ENCODE data around the gene SCUBE1.

The SCUBE1 gene

GRCh38 chr22:43233529-43233928 lies 109.6 kb downstream of the SCUBE1 start:
- DNase-seq: no peak

DNA sequence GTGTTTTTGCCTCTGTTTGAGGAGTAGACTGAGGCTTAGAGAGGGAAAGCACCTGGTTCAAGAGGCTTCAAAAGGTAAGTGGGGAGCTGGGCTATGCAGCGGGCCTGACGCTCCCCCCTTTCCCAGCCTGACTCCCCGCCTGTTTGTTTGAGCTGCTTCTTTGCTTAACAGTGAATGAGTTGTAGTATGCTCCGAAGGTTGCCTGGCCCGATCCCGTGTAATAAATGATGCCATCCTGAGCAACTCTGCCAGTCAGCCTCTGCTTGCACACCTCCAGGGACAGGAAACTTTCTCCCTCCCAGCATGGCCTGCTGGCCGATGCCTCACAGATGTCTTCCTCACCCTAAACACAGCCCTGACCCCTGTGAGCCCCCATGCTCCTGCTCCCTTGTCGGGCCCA lies 110.7 kb downstream of the SCUBE1 start:
- no peak for DNase-seq

DNA sequence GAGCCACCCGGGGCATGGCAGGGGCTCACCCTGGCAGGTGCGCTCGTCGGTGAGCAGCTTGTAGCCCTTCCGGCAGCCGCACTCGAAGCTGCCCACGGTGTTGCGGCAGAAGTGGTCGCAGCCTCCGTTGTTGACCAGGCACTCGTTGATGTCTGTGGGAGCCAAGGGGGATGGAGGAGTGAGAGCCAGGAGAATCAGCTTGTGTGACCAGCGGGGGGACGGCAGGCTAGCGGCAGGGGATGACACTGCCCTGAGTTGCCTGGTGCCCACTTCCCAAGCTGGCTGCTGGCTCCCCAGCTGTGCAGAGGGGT lies 111.5 kb downstream of the SCUBE1 start:
- DNase-seq: no peak

- DNase-seq: no peak
Observed at GRCh38 chr22:43230971-43231723, 112.0 kb downstream of the SCUBE1 start.

- DNase-seq: no peak
Observed at GRCh38 chr22:43230571-43230970, 112.6 kb downstream of the SCUBE1 start.

GRCh38 chr22:43228863-43229262 lies 114.3 kb downstream of the SCUBE1 start:
- DNase-seq: no peak

GRCh38 chr22:43228330-43228729 lies 114.8 kb downstream of the SCUBE1 start:
- no peak for DNase-seq

DNA sequence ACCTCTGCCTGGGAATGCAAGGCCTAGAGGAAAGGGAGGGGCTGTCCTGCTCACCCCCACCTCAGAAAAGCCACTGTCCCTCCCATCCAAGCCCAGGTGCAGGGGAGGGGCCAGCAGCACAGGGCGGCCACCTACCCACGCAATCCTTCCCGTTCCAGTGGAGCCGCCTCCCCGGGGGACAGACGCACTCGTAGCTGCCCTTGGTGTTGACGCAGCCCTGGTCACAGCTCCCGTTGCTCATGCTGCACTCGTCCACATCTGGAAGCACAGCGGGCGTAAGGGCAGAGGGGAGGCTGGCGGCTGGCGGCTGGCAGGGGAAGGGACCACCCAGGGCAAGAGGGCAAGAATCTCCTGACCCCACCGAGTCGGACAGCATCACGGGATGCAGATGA lies 115.9 kb downstream of the SCUBE1 start:
- no peak for DNase-seq

DNA sequence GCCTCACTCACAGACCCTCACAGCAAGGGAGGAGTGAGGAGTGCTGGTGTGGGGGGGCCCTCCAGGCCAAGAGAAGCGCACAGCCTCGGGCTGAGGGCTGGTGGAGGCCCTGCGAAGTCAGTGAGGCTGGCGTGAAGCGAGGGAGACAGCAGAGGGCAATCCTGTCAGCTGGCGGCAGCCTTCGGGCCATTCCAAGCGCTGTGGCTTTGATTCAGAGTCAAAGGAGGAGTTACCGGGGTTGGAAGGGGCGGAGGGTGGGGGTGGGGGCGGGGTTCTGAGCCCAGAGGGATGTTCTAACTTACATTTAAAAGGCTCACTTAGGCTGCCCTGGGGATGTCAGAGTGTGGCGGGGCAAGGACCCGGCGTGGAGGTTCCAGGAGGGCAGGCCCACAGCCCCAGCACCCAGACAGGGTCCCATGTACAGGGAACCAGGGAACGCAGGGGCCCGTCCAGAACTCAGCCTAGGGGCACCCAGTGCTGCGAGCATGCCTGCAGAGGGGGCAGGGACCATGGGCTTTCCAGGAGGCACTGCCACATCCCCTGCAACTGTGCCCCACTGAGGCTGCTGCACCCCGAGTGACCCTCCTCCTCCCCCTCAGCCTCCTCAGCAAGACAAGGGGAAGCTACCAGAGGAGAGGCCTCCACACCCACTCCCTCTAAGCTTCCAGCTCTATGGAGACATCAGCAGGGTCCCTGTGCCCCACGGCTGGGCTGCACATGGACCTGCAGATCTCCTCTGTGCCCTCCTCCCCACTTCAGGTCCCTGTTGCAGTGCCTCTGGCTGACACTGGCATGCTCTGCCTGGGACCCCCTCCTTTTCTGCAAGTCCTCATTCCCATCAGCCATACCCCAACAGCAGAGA lies 116.6 kb downstream of the SCUBE1 start:
- no peak for DNase-seq

- DNase-seq: no peak
Observed at GRCh38 chr22:43225609-43226008, 117.6 kb downstream of the SCUBE1 start.

- no peak for DNase-seq
Observed at GRCh38 chr22:43222987-43223386, 120.2 kb downstream of the SCUBE1 start.

DNA sequence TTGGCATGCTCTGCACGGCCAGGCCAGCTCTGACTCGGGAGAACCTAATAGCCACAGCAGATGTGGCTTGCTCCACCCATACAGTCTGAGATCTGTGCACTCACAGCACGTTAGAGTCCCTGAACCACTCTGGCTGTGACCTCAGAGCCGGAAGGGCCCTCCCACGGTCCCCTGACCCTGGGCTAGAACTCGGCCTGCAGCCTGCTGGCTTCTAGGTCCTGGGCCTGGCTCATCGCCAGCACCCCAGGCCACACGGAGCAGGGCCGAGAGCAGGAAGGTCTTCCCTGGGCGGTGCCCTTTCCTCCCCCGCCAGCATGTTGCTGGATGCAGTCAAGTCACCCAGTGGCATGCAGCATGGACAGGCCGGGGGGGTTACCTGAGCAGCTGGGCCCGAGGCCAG lies 120.9 kb downstream of the SCUBE1 start:
- DNase-seq: no peak

- no peak for DNase-seq
Observed at GRCh38 chr22:43220625-43221380, 122.4 kb downstream of the SCUBE1 start.

DNA sequence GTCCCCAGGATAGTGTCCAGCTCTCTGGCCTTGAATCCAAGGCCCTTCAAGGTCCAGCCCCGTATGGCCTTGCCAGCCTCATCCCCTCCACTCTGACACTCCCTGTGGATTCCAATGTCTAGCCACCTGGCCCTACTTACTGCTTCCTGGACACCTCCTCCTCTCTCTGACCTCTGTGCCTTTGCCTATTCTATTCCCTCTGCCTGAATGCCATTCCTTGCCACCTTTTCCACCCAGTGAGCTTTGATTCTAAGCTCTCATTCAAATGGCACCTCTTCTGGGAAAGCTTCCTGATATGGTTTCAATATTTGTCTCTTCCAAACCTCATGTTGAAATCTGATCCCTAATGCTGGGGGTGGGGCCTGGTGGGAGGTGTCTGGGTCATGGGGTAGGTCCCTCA lies 124.4 kb downstream of the SCUBE1 start:
- DNase-seq: no peak

DNA sequence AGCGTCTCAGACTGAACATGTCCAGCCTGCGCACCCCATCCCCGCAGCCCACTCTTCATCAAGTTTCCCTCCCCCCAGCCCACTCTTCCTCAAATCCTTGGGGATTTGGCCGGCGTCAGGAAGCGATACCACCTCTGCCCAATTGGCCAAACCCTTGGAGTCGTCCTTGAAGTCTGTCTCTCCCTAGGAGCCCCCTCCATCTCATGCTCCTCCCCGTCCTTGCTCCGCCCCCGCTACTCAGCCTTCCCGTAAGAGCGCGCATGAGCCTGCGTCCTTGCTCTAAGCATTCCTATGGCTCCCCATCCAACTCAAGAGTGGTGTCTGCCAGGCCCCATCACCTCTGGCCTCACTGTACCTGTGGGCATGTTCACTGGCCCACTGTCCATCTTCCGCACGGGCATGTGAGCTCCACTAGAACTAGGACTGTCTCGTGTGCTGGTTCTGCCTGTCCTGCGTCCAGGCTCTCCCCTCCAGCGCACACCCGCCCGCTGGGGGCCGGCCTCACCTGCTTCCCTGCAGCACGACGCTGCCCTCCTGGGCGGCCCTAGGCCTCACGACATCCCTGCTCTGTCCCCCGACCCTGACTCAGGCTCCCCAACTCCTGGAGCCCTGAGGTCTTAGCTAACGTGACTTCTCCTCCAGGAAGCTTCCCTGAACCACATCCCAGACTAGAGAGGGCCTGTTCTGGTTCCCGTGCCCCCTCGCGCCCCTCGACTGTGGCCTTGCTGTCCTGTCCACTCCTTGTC lies 125.7 kb downstream of the SCUBE1 start:
- DNase-seq: no peak

GRCh38 chr22:43216738-43217137 lies 126.4 kb downstream of the SCUBE1 start:
- DNase-seq: no peak

DNA sequence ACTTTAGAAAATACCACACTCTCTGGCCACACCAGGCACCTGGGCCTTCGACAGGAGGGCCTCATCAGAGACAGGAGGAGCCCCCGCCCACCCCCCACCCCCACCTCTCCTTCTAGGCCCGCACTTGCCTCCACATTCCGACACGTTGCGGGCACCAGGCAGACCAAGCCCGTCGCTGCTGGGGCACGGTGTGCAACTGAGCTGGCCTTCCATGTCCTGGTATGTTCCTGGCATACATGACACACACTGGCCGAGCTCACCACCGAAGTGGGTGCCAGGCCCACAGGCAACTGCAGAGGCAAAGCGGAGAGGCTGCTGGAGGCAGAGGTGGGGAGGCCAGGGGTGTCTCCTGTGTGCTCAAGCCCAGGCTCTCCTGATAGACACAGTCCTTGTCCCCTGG lies 129.2 kb downstream of the SCUBE1 start:
- no peak for DNase-seq

GRCh38 chr22:43213051-43213450 lies 130.1 kb downstream of the SCUBE1 start:
- DNase-seq: no peak

- DNase-seq: no peak
Observed at GRCh38 chr22:43212434-43212952, 130.7 kb downstream of the SCUBE1 start.

- no peak for DNase-seq
Observed at GRCh38 chr22:43211941-43212433, 131.2 kb downstream of the SCUBE1 start.

DNA sequence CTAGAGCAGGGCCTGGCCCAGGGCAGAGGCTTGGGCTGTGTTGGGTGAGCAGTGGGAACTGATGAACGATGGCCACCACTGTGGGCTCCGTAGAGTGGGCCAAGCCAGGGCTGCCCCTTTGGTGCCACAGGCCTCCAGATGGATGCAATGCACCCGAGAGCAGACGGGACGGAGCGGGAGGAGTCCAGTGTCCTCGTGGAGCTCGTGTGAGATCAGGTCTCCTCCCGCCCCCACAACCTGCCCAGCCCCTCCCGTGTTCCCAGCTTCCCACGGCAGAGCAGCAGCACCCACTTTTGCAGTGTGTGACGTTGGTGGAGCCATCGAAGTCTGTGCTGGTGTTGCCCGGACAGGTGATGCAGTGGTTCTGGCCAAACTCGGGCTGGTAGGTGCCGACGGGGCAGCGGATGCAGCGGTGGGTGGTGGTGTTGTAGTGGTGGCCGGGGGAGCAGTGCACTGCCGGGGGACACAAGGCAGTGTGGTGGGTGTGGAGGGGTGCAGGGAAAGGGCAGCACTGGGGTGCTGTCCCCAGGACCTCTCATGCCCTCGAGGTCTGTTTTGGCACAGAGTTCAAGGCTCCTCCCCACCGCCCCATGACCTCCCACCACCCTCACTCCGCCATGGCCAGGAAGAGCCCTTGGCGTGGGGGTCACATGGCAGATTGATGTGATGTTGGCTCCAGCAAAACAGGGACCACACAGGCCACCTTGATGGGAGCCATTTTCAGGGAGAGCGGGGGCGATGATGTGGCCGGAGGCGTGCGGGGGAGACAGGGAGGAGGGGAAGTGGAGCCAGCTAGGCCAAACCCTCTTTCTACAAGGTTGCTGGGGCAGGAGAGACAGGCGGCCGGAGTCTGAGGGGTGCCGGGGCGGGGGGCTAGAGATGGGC lies 132.3 kb downstream of the SCUBE1 start:
- DNase-seq: no peak

- DNase-seq: no peak
Observed at GRCh38 chr22:43209971-43210370, 133.2 kb downstream of the SCUBE1 start.
